DMS 273 treated with DMSO at 0.1 percent for 48 hours (cell line): Measurements from ENCODE around the gene PLGLB1.
"Not testable (repeated sequence)": the region's sequence is repeated elsewhere in the genome, so short reads cannot be mapped to it uniquely, and the experiment has no call there.

Experiments used
- DNase-seq: peaks from one replicate; lab custom pipeline; 2025; lab: John Stamatoyannopoulos, UW

The PLGLB1 gene

DNA sequence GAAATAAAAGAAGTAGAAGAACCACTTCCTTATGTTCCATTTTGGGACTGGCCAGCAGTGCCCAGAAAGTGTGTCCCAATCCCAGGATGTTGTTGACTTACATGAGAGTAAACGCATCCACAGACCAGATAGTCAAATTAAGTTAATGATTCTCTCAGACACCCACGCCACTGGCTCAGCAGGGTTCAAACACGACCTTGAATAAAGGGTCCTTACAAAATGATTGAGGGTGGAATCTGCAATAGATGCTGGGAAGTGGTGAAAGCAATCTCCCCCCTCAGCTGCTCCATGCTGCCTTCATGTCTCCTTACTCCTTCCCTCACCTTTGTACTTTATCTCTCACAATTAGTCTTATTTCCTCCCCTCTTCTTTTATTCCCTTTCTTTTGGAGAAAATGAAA is at the start of gene PLGLB1:
Gene PLGLB1 (minus strand): TSS at position 101 of the 400 bp plus-strand sequence. CDS start 61 bp downstream, at position 40.
- DNase-seq, result not testable (repeated sequence)

- DNase-seq, result not testable (repeated sequence)
Observed at GRCh38 chr2:87064305-87064704, 42.7 kb upstream of the PLGLB1 start.

DNA sequence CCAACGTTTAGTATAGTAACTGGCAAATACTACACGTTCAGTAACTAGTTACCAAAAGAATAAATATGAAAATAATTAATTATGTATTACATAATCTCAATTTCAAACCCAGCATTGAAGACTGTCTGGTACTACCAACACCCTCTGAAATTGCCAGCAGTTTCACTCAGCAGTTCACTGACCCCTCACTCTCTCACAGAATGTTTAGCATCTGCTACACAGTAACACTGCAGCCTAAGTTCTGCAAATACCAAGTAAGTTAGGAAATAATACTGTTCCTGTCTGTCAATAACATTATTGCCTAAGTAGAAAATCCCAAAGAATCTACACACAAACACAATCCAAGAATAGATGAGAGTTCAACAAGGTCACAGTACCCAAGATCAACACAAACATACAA is 41.8 kb upstream of the PLGLB1 start:
- not testable (repeated sequence) for DNase-seq

GRCh38 chr2:87061519-87061918 is 39.9 kb upstream of the PLGLB1 start:
- not testable (repeated sequence) for DNase-seq

GRCh38 chr2:87057606-87058005 is 36.0 kb upstream of the PLGLB1 start:
- DNase-seq, result not testable (repeated sequence)

GRCh38 chr2:87056843-87057242 is 35.2 kb upstream of the PLGLB1 start:
- DNase-seq, result not testable (repeated sequence)

GRCh38 chr2:87056435-87056834 is 34.8 kb upstream of the PLGLB1 start:
- not testable (repeated sequence) for DNase-seq

GRCh38 chr2:87054375-87054774 is 32.7 kb upstream of the PLGLB1 start:
- not testable (repeated sequence) for DNase-seq

- not testable (repeated sequence) for DNase-seq
Observed at GRCh38 chr2:87041321-87041978, 19.8 kb upstream of the PLGLB1 start.

- not testable (repeated sequence) for DNase-seq
Observed at GRCh38 chr2:87028607-87029006, 7.0 kb upstream of the PLGLB1 start.

DNA sequence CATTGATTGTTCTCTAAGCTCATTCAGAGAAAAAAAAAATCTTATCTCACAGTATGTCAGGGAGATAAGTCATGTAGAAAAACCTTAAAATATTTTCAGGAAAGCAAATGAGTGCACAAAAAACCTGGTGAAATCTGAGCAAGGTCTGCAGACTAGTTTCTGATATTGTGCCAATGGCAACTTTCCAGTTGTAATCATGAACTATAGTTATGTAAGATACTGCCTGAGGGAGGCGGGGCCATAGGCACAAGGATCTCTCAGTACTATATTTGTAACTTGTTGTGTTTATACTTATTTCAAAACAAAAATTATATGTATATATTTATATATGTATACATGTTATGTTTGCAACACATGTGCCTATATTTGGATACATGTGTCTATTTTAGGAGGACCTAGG is 5.2 kb upstream of the PLGLB1 start:
- not testable (repeated sequence) for DNase-seq

- not testable (repeated sequence) for DNase-seq
Observed at GRCh38 chr2:87025927-87026326, 4.3 kb upstream of the PLGLB1 start.

GRCh38 chr2:87023988-87024615 is 2.5 kb upstream of the PLGLB1 start:
- not testable (repeated sequence) for DNase-seq

DNA sequence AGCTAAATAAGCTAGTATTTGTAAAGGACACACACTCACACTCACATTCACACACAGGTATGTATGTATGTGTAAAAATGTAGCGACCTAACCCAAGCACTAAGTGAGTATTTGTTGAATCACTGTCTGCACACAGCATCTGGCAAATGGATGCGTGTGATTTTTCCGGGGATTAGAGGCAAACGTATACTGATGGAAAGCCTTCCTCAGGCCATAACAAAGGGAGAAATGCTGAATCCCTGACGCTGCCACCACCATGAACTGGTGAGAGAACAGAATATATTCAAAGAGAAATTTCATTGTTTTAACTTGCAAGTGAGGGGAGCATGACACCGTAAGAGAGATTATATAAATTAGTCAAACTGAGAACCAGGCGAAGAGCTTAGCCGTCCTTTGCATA is 601 bp downstream of the PLGLB1 start:
- not testable (repeated sequence) for DNase-seq

GRCh38 chr2:87019053-87019452 is 2.6 kb downstream of the PLGLB1 start:
- DNase-seq, result not testable (repeated sequence)

GRCh38 chr2:87014489-87015169 is 7.0 kb downstream of the PLGLB1 start:
- not testable (repeated sequence) for DNase-seq

DNA sequence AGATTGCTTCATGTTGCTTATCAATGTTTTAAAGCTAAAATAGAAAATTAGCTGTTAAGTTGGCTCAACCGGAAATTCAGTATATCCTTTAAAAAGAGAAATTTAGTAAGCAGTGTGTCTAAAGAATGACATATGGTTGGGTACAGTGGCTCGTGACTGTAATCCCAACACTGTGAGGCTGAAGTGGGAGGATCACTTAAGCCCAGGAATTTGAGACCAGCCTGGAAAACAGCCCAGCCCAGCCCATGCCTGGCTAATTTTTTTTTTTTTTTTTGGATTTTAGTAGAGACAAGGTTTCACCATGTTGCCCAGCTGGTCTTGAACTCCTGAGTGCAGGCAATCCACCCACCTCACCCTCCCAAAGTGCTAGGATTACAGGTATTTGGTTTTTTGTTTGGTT is 17.2 kb downstream of the PLGLB1 start:
- DNase-seq, result not testable (repeated sequence)
